Kidney (tissue), 14 donors: Measurements from ENCODE around the gene DNAJB13. TPM values are rescaled to one million over a fixed set of nuclear protein-coding genes. Genes with fewer than 3 reads are reported as not detected.
"Not testable (repeated sequence)": the region's sequence is repeated elsewhere in the genome, so short reads cannot be mapped to it uniquely, and the experiment has no call there.

Experiments used
- DNase-seq, 5 donors: peaks; one replicate each; pipeline ENCODE4 v3.0.0-alpha.2; 2013 to 2020
- FAIRE-seq: peaks from 2 replicates; lab custom pipeline; 2012; peaks lifted over from hg19 to GRCh38; lab: Jason Lieb, UNC
- H3K27ac ChIP-seq, 2 donors: one replicate each; pipeline ENCODE4 v1.7.0; 2013; ENCODE audit warnings: low read depth in 2 of 2, low read length in 2 of 2, inconsistent platforms in 1 of 2
- H3K27me3 ChIP-seq: one replicate; pipeline ENCODE4 v1.7.1; 2013; ENCODE audit warnings: low read length, inconsistent platforms; ENCODE audit not compliant: control insufficient read depth, insufficient read depth
- H3K36me3 ChIP-seq, 3 donors: one replicate each; pipeline versions ENCODE4 v1.7.0 to v1.7.1; 2013; ENCODE audit warnings: low read length in 3 of 3, control low read depth in 1 of 3, inconsistent platforms in 1 of 3; ENCODE audit not compliant: insufficient read depth in 3 of 3, control insufficient read depth in 2 of 3
- H3K4me1 ChIP-seq, 3 donors: one replicate each; pipeline versions ENCODE4 v1.7.0 to v1.7.1; 2013; ENCODE audit warnings: low read length in 3 of 3, inconsistent platforms in 1 of 3, low read depth in 1 of 3; ENCODE audit not compliant: control insufficient read depth in 2 of 3, insufficient read depth in 2 of 3
- H3K4me3 ChIP-seq, 3 donors: one replicate each; pipeline versions ENCODE4 v1.7.0 to v1.8.1; 2013; ENCODE audit warnings: low read length in 3 of 3, control low read depth in 1 of 3, inconsistent platforms in 1 of 3
- H3K9ac ChIP-seq, 3 donors: one replicate each; pipeline versions ENCODE4 v1.7.0 to v1.7.1; 2013; ENCODE audit warnings: low read length in 3 of 3, control low read depth in 1 of 3, inconsistent platforms in 1 of 3
- H3K9me3 ChIP-seq, 3 donors: one replicate each; pipeline versions ENCODE4 v1.7.0 to v1.7.1; 2013; ENCODE audit warnings: low read length in 3 of 3, control low read depth in 1 of 3, inconsistent platforms in 1 of 3; ENCODE audit not compliant: control insufficient read depth in 2 of 3, insufficient read depth in 1 of 3
- intact Hi-C: fragments of 100-400 bp; cut with DNase I; formaldehyde crosslinking; loops from one replicate; pipeline ENCODE4 v1.11.1; 2022
- polyA plus RNA-seq: library from polyadenylated mRNA; stranded (reverse); fragments of 350-450 nt; fragmentation: Illumina TruSeq; extraction: RNeasy Lipid Tissue Mini Kit (QIAGEN cat#74804); gene quantifications from one replicate; pipeline ENCODE4 v1.2.3, GENCODE V29; 2014; ENCODE audit warnings: low read depth, low replicate concordance; ENCODE audit not compliant: insufficient read depth
- total RNA-seq: library from RNA; stranded (reverse); fragmentation: NEBNext Ultra II Directional; extraction: Animal tissue kit (Norgen Biotek cat#: 25700); gene quantifications from one replicate; pipeline ENCODE4 v1.2.1, GENCODE V29; 2021
- TF ChIP-seq, protein P1 (sequence below): IDR thresholded peaks from 3 replicates; pipeline ENCODE4 v1.5.1; 2012; ENCODE audit warnings: mild to moderate bottlenecking, moderate library complexity, borderline replicate concordance; ENCODE audit not compliant: insufficient read depth; ENCODE audit errors: extremely low read depth
- donor health status: control.
- donor health status: control.
- donor health status: control.
- donor health status: control.
- donor health status: control.
- donor health status: DM: yes; HTN: yes; CAD: no.
- donor health status: Normal renal cell carcinoma (clear cell type).

The DNAJB13 gene
- total and polyA plus RNA-seq, 2 donors from 2014 or later = 1.5 to 4.3 TPM

DNA sequence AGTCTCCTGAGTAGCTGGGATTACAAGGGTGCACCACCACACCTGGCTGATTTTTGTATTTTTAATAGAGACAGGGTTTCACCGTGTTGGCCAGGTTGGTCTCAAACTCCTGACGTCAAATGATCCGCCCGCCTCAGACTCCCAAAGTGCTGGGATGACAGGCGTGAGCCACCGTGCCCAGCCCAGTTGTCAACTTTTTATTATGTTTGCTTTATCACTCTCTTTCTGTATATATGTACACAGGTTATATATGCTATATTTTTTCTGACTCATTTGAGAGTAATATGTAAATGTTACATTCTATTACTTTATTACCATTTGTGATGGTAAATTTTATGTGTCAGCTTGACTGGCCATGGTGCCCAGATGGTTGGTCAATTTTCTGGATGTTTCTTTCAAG, 18.9 kb upstream of the DNAJB13 start:
- H3K4me3 ChIP-seq = no peak overlapping the region
- H3K4me1 ChIP-seq = no peaks in the 10 kb centered on the region
- no peaks in the 10 kb centered on the region for H3K27me3 ChIP-seq
- H3K27ac ChIP-seq = no peak overlapping the region
- no peaks in the 10 kb centered on the region for H3K9me3 ChIP-seq
- intact Hi-C loops = no loop called here
- FAIRE-seq = no peak
- no peak overlapping the region for H3K9ac ChIP-seq
- H3K36me3 ChIP-seq = peaks cover 4 to 26% (median 23%) of the 10 kb centered on the region in 3 donors
- TF ChIP-seq, protein P1, sequence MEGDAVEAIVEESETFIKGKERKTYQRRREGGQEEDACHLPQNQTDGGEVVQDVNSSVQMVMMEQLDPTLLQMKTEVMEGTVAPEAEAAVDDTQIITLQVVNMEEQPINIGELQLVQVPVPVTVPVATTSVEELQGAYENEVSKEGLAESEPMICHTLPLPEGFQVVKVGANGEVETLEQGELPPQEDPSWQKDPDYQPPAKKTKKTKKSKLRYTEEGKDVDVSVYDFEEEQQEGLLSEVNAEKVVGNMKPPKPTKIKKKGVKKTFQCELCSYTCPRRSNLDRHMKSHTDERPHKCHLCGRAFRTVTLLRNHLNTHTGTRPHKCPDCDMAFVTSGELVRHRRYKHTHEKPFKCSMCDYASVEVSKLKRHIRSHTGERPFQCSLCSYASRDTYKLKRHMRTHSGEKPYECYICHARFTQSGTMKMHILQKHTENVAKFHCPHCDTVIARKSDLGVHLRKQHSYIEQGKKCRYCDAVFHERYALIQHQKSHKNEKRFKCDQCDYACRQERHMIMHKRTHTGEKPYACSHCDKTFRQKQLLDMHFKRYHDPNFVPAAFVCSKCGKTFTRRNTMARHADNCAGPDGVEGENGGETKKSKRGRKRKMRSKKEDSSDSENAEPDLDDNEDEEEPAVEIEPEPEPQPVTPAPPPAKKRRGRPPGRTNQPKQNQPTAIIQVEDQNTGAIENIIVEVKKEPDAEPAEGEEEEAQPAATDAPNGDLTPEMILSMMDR = no peak
- DNase-seq = no peak

DNA sequence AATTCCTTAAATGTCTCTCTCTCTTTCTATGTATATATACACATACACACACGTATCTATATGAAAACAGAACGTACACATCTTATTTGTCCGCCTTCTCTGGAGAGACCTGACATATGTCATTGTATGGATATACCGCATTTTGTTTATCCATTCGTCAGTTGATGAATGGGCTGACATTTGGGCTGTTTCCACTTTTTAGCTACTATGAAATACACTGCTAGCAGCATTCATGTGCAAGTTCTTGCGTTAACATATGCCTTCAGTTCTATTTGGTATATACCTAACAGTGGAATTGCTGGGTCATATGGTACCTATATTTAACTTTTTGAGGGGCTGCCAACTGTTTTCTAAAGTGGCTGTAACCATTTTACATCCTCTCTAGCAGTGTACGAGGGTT, 18.0 kb upstream of the DNAJB13 start:
- Histone ChIP-seq H3K9me3 (no peaks in the 10 kb centered on the region), H3K4me1 (no peaks in the 10 kb centered on the region), H3K9ac (no peak overlapping the region), H3K27ac (no peak overlapping the region), H3K36me3 (peaks cover 2 to 18% (median 16%) of the 10 kb centered on the region in 3 donors), H3K4me3 (no peak overlapping the region), H3K27me3 (no peaks in the 10 kb centered on the region)
- TF ChIP-seq, protein P1 = no peak
- intact Hi-C loops = no loop called here
- DNase-seq (no peak), FAIRE-seq (no peak)

DNA sequence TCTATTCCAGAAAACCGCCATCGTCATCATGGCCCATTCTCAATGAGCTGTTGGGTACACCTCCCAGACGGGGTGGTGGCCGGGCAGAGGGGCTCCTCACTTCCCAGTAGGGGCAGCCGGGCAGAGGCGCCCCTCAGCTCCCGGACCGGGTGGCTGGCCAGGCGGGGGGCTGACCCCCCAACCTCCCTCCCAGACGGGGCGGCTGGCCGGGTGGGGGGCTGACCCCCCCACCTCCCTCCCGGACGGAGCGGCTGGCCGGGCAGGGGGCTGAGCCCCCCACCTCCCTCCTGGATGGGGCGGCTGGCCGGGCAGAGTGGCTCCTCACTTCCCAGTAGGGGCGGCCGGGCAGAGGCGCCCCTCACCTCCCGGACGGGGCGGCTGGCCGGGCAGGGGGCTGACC, 14.8 kb upstream of the DNAJB13 start:
- H3K9ac ChIP-seq, intact Hi-C loops, DNase-seq, H3K27me3 ChIP-seq, FAIRE-seq, H3K4me1 ChIP-seq, H3K27ac ChIP-seq, H3K4me3 ChIP-seq, H3K9me3 ChIP-seq: not testable (repeated sequence)
- peaks cover 0 to 10% (median 8%) of the 10 kb centered on the region in 3 donors for H3K36me3 ChIP-seq

DNA sequence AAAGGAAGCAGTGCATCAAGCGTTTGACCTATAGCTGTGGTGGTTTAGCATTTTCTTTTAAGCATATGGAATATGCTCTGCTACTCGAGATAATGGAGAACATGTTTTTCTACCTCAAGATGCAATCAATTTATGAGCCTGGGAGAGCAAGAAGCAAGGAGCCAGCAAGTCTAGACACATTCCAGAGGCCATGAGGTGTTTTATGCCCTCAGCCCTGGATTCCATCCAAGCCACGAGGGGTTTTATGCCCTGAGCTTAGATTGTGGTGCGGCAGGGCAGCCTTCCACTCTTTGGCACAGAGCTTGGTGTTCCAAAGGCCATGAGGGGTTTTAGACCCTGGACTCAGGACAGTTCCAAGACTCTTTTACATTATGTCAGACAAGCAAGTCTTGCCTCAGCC, 11.7 kb upstream of the DNAJB13 start:
- intact Hi-C loops = no loop called here

More for the DNA sequence above, 11.7 kb upstream of the DNAJB13 start:
- Histone ChIP-seq H3K9ac (no peak overlapping the region), H3K4me3 (no peak overlapping the region), H3K27ac (no peak overlapping the region), H3K4me1 (no peaks in the 10 kb centered on the region), H3K27me3 (no peaks in the 10 kb centered on the region), H3K9me3 (peaks cover 0 to 10% (median 2%) of the 10 kb centered on the region in 3 donors), H3K36me3 (peaks cover 0 to 2% (median 0%) of the 10 kb centered on the region in 3 donors)
- no peak for FAIRE-seq
- TF ChIP-seq, protein P1 = no peak
- DNase-seq = no peak
